ENCODE measurements around the gene DNAJA3. TPM values are rescaled to one million over a fixed set of nuclear protein-coding genes. Genes with fewer than 3 reads are reported as not detected.
A peak's percentile ranks its signal among the peaks of the same experiment; 100 is the strongest.

The DNAJA3 gene
- total RNA-seq, 5 donors from 2014 or later (not counting 1 experiment from before 2014, with no cell fraction given): 37.7 to 73.8 (median 65.7) TPM

DNA sequence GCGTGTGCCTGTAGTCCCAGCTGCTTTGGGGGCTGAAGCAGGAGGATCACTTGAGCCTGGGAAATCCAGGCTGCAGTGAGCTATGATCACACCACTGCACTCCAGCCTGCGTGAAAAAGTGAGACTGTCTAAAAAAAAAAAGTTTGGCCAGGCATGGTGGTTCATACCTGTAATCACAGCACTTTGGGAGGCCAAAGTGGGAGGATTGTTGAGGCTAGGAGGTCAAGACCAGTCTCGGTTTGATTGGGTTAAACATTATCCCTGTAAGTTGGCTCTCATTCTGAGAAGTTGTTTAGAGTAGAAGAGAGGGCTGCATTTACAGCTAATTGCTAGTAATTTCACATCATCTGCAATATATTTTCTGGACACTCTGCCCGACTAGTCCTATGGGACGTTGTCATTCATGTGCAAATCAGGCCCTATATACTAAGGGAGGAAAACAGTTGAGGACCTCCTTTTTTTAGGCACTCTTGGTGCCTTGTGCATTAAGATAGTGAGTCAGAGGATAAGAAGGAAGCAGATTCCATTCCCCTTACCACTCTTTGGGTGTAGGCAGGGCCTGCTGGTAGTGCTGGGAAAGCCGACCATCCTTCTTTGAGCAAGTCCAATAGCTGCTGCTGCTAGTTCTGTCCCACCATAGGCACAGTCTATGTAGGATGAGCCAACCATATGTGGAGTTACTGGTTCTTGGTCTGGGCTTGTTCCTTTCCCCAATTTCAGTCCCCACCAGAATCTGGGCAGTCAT, 69.2 kb downstream of the DNAJA3 start:
- H3K9me3 Mint-ChIP-seq: no peaks in the 10 kb centered on the region
- Histone ChIP-seq H3K27ac (ENCODE audit: low read length) (no peak overlapping the region), H3K4me1 (ENCODE audit: control insufficient read depth in 1 of 2, extremely low read depth in 1 of 2, insufficient read depth in 2 of 2, low read length in 2 of 2) (peaks cover 36 to 70% of the 10 kb centered on the region in 2 experiments), H3K36me3 (ENCODE audit: control insufficient read depth in 2 of 2, extremely low read depth in 1 of 2, insufficient read depth in 1 of 2, low read length in 1 of 2) (peaks cover 2 to 29% of the 10 kb centered on the region in 2 donors), H3K4me3 (ENCODE audit: control insufficient read depth in 1 of 2, extremely low read depth in 1 of 2, low read length in 1 of 2) (no peak overlapping the region), H3K27me3 (replicated peaks in 1 of 2; ENCODE audit: control insufficient read depth in 2 of 2, extremely low read depth in 1 of 2, insufficient read depth in 2 of 2, low read length in 1 of 2) (no peaks in the 10 kb centered on the region), H3K9me3 (no peaks in the 10 kb centered on the region)
- ChIA-PET POLR2A (interaction anchor here (0.5 to 0.7 kb wide), 3 partner anchors 11 to 702 kb away, joined by 3 to 6 read pairs (median 5); no protein-coding TSS in a partner anchor), CTCF (no interaction called here)
- no peaks in the 10 kb centered on the region for H3K27me3 Mint-ChIP-seq
- H3K36me3 Mint-ChIP-seq: peaks cover 27% of the 10 kb centered on the region
- H3K4me3 Mint-ChIP-seq: peak overlapping the region in 1 of 3 donors; percentile 25
- H3K27ac Mint-ChIP-seq: peak overlapping the region; percentile 65 to 79
- peaks cover 80 to 91% (median 88%) of the 10 kb centered on the region in 3 donors for H3K4me1 Mint-ChIP-seq
- WGBS (ENCODE audit: insufficient coverage): 100% methylated on average over 2 of the region's 6 CpGs
- ATAC-seq (replicated peaks in 1 of 4) (no peak), DNase-seq (no peak)

DNA sequence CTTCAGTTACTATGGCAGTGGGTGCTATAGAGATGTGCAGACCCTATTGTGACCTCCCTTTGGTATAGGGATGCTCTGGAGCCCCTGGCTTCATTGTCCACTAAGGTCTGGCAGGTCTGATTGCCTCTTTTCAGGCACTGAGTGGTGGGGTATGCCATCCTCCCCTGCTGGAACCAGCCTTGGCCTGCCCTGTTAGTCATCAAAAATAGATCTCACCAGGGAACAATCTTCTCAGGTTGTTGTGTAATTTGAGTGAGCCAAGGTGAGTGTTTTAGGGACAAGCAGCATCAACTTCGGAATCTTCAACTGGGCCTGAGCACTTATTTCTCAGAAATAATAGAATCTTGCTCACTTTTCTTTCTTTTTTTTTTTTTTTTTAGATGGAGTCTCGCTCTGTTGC, 70.1 kb downstream of the DNAJA3 start:
- H3K4me3 Mint-ChIP-seq: no peak overlapping the region
- WGBS (ENCODE audit: insufficient coverage): no CpG with 5 or more reads among the region's 2 CpGs
- Histone ChIP-seq H3K9me3 (no peaks in the 10 kb centered on the region), H3K4me3 (ENCODE audit: control insufficient read depth in 1 of 2, extremely low read depth in 1 of 2, low read length in 1 of 2) (no peak overlapping the region), H3K27ac (ENCODE audit: low read length) (peak overlapping the region; percentile 25), H3K4me1 (ENCODE audit: control insufficient read depth in 1 of 2, extremely low read depth in 1 of 2, insufficient read depth in 2 of 2, low read length in 2 of 2) (peaks cover 36 to 70% of the 10 kb centered on the region in 2 experiments), H3K36me3 (ENCODE audit: control insufficient read depth in 2 of 2, extremely low read depth in 1 of 2, insufficient read depth in 1 of 2, low read length in 1 of 2) (peaks cover 2 to 25% of the 10 kb centered on the region in 2 donors), H3K27me3 (replicated peaks in 1 of 2; ENCODE audit: control insufficient read depth in 2 of 2, extremely low read depth in 1 of 2, insufficient read depth in 2 of 2, low read length in 1 of 2) (no peaks in the 10 kb centered on the region)
- ChIA-PET POLR2A (no interaction called here), CTCF (interaction anchor here in 1 of 2 donors (1.4 kb wide), 1 partner anchor 10 kb away, joined by 4 read pairs; no protein-coding TSS in a partner anchor)
- DNase-seq (no peak), ATAC-seq (replicated peaks in 1 of 4) (no peak)
- H3K27me3 Mint-ChIP-seq: no peaks in the 10 kb centered on the region
- peak overlapping the region; percentile 65 to 79 for H3K27ac Mint-ChIP-seq
- peaks cover 24% of the 10 kb centered on the region for H3K36me3 Mint-ChIP-seq
- no peaks in the 10 kb centered on the region for H3K9me3 Mint-ChIP-seq
- H3K4me1 Mint-ChIP-seq: peaks cover 80 to 91% (median 88%) of the 10 kb centered on the region in 3 donors

DNA sequence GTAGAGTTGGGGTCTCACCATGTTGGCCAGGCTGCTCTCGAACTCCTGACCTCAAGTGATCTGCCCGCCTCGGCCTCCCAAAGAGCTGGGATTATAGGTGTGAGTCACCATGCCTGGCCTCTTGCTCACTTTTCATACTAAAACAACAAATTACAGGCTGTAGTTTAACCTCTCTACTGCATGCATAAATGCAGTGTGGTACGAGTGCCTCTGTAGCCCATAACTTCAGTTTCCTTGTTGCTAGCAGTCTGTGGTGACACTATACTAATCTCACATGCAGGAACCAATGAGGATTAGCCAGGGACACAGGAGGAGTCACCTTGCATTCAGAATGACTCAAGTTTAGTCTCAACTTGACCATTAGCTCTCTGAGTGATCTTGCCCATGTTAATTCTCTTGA, 70.6 kb downstream of the DNAJA3 start:
- Mint-ChIP-seq H3K4me3 (no peak overlapping the region), H3K9me3 (no peaks in the 10 kb centered on the region), H3K36me3 (peaks cover 19% of the 10 kb centered on the region), H3K27ac (peak overlapping the region; percentile 65 to 79), H3K27me3 (no peaks in the 10 kb centered on the region), H3K4me1 (peaks cover 80 to 91% (median 88%) of the 10 kb centered on the region in 3 donors)
- H3K36me3 ChIP-seq (ENCODE audit: control insufficient read depth in 2 of 2, extremely low read depth in 1 of 2, insufficient read depth in 1 of 2, low read length in 1 of 2): peaks cover 2 to 21% of the 10 kb centered on the region in 2 donors
- H3K4me1 ChIP-seq (ENCODE audit: control insufficient read depth in 1 of 2, extremely low read depth in 1 of 2, insufficient read depth in 2 of 2, low read length in 2 of 2): peaks cover 35 to 70% of the 10 kb centered on the region in 2 experiments
- H3K27me3 ChIP-seq (replicated peaks in 1 of 2; ENCODE audit: control insufficient read depth in 2 of 2, extremely low read depth in 1 of 2, insufficient read depth in 2 of 2, low read length in 1 of 2): no peaks in the 10 kb centered on the region
- POLR2A ChIA-PET: no interaction called here
- ATAC-seq (replicated peaks in 1 of 4): no peak
- H3K9me3 ChIP-seq: no peaks in the 10 kb centered on the region
- H3K4me3 ChIP-seq (ENCODE audit: control insufficient read depth in 1 of 2, extremely low read depth in 1 of 2, low read length in 1 of 2): no peak overlapping the region
- no peak for DNase-seq
- WGBS (ENCODE audit: insufficient coverage): 91% methylated on average over 1 of the region's 4 CpGs
- CTCF ChIA-PET: interaction anchor here in 1 of 2 donors (0.9 to 1.4 kb wide), 2 partner anchors 10 to 19 kb away, joined by 4 read pairs; no protein-coding TSS in a partner anchor
- no peak overlapping the region for H3K27ac ChIP-seq (ENCODE audit: low read length)

DNA sequence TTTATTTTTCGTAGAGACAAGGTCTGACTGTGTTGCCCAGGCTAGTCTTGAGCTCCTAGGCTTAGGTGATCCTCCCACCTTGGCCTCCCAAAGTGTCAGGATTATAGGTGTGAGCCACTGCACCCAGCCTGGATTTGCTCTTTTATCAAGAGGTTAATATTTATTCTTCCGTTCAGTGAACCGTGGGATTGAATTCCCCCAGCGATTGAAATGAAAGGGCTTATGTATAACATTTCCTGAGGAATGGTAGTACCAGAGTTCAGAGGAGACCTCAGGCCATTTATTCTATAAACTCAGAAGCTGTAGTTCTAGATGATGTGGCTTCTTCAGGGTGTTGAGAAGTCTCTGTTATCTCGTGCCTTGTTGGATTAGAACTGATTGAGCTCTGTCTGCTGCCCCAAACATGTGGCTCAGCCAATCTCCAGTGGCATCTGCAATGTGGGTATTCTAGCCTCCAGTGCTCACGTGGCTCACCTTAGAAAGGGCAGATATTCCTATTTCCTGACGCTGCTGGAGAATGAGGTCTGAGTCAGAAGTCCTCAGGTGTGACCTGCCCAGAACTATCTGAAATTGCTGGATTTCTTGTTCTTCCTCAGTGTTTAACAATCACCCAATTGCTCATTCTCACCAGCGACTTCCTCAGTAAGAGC, 73.0 kb downstream of the DNAJA3 start:
- DNase-seq (no peak), ATAC-seq (replicated peaks in 1 of 4) (no peak)
- no peak overlapping the region for H3K27ac ChIP-seq (ENCODE audit: low read length)
- POLR2A ChIA-PET: interaction anchor here in 1 of 2 donors (1.0 kb wide), 1 partner anchor 9 kb away, joined by 5 read pairs; no protein-coding TSS in a partner anchor
- H3K36me3 Mint-ChIP-seq: peaks cover 14% of the 10 kb centered on the region
- peak overlapping the region; percentile 53 to 75 for H3K27ac Mint-ChIP-seq
- H3K4me3 Mint-ChIP-seq: peak overlapping the region in 2 of 3 donors; percentile 9 to 26
- peaks cover 2 to 20% of the 10 kb centered on the region in 2 donors for H3K36me3 ChIP-seq (ENCODE audit: control insufficient read depth in 2 of 2, extremely low read depth in 1 of 2, insufficient read depth in 1 of 2, low read length in 1 of 2)
- no peaks in the 10 kb centered on the region for H3K27me3 Mint-ChIP-seq
- no peaks in the 10 kb centered on the region for H3K27me3 ChIP-seq (replicated peaks in 1 of 2; ENCODE audit: control insufficient read depth in 2 of 2, extremely low read depth in 1 of 2, insufficient read depth in 2 of 2, low read length in 1 of 2)
- peaks cover 52 to 66% of the 10 kb centered on the region in 2 experiments for H3K4me1 ChIP-seq (ENCODE audit: control insufficient read depth in 1 of 2, extremely low read depth in 1 of 2, insufficient read depth in 2 of 2, low read length in 2 of 2)
- H3K9me3 ChIP-seq: no peaks in the 10 kb centered on the region
- H3K4me1 Mint-ChIP-seq: peaks cover 89 to 97% (median 92%) of the 10 kb centered on the region in 3 donors
- H3K9me3 Mint-ChIP-seq: no peaks in the 10 kb centered on the region
- WGBS (ENCODE audit: insufficient coverage): 87% methylated on average over 4 of the region's 8 CpGs
- no peak overlapping the region for H3K4me3 ChIP-seq (ENCODE audit: control insufficient read depth in 1 of 2, extremely low read depth in 1 of 2, low read length in 1 of 2)
- CTCF ChIA-PET: no interaction called here

DNA sequence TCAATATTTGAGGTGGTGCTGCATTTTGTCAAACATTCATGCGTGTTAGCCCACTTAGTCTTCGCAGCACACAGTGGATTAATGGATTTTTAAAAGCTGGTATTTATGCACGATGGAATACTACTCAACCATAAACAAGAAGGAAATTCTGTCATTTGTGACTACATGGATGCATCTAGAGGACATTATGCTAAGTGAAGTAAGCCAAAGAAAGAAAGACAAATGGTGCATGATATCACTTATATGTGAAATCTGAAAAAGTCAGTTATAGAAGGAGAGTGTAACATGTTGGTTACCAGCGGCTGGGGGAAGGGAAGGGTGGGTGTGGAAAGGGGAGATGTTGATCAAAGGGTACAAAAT, 73.5 kb downstream of the DNAJA3 start:
- H3K4me1 Mint-ChIP-seq: peaks cover 89 to 97% (median 92%) of the 10 kb centered on the region in 3 donors
- H3K4me3 Mint-ChIP-seq: peak overlapping the region in 1 of 3 donors; percentile 26
- POLR2A ChIA-PET: interaction anchor here (0.6 to 1.0 kb wide), 2 partner anchors 9 to 31 kb away, joined by 3 to 5 read pairs; no protein-coding TSS in a partner anchor
- Histone ChIP-seq H3K9me3 (no peaks in the 10 kb centered on the region), H3K4me3 (ENCODE audit: control insufficient read depth in 1 of 2, extremely low read depth in 1 of 2, low read length in 1 of 2) (no peak overlapping the region), H3K27me3 (replicated peaks in 1 of 2; ENCODE audit: control insufficient read depth in 2 of 2, extremely low read depth in 1 of 2, insufficient read depth in 2 of 2, low read length in 1 of 2) (no peaks in the 10 kb centered on the region), H3K36me3 (ENCODE audit: control insufficient read depth in 2 of 2, extremely low read depth in 1 of 2, insufficient read depth in 1 of 2, low read length in 1 of 2) (peaks cover 2 to 17% of the 10 kb centered on the region in 2 donors), H3K4me1 (ENCODE audit: control insufficient read depth in 1 of 2, extremely low read depth in 1 of 2, insufficient read depth in 2 of 2, low read length in 2 of 2) (peaks cover 57 to 67% of the 10 kb centered on the region in 2 experiments), H3K27ac (ENCODE audit: low read length) (no peak overlapping the region)
- H3K9me3 Mint-ChIP-seq: no peaks in the 10 kb centered on the region
- DNase-seq (no peak), ATAC-seq (replicated peaks in 1 of 4) (no peak)
- H3K27ac Mint-ChIP-seq: peak overlapping the region; percentile 53 to 75
- peaks cover 14% of the 10 kb centered on the region for H3K36me3 Mint-ChIP-seq
- WGBS (ENCODE audit: insufficient coverage): 100% methylated on average over 1 of the region's 4 CpGs
- H3K27me3 Mint-ChIP-seq: no peaks in the 10 kb centered on the region
- CTCF ChIA-PET: no interaction called here

DNA sequence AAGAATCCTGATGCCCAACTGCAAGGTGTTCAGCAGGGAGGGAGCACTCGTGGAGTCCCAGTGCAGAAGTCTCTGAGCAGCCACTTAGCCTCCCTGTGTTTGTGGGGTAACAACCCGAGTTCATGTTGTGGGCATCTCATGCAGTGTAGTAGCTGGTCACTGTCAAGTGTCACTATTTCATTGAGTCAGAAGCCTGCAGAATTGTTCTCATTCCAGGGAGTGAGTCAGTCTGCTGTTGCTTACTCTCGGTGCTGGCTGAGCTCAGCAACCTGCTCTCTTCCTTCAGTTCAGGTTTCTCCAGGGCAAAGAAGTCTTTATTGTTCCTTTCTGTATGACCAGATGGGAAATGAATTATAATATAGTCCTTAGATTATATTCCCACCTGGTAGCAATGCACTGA, 74.6 kb downstream of the DNAJA3 start:
- H3K36me3 ChIP-seq (ENCODE audit: control insufficient read depth in 2 of 2, extremely low read depth in 1 of 2, insufficient read depth in 1 of 2, low read length in 1 of 2): peaks cover 2 to 16% of the 10 kb centered on the region in 2 donors
- Mint-ChIP-seq H3K4me3 (peak overlapping the region in 1 of 3 donors; percentile 72), H3K36me3 (peaks cover 10% of the 10 kb centered on the region), H3K27me3 (no peaks in the 10 kb centered on the region), H3K9me3 (no peaks in the 10 kb centered on the region), H3K27ac (peak overlapping the region; percentile 93 to 95), H3K4me1 (peaks cover 88 to 96% (median 88%) of the 10 kb centered on the region in 3 donors)
- 54% methylated on average over 3 of the region's 3 CpGs for WGBS (ENCODE audit: insufficient coverage)
- no peak for ATAC-seq (replicated peaks in 1 of 4)
- ChIA-PET POLR2A (interaction anchor here in 1 of 2 donors (0.6 to 1.5 kb wide), 3 partner anchors 10 to 98 kb away, joined by 3 to 5 read pairs (median 3); no protein-coding TSS in a partner anchor), CTCF (interaction anchor here in 1 of 2 donors (1.5 kb wide), 1 partner anchor 10 kb away, joined by 4 read pairs; no protein-coding TSS in a partner anchor)
- no peak overlapping the region for H3K4me3 ChIP-seq (ENCODE audit: control insufficient read depth in 1 of 2, extremely low read depth in 1 of 2, low read length in 1 of 2)
- DNase-seq: no peak
- H3K4me1 ChIP-seq (ENCODE audit: control insufficient read depth in 1 of 2, extremely low read depth in 1 of 2, insufficient read depth in 2 of 2, low read length in 2 of 2): peaks cover 60 to 67% of the 10 kb centered on the region in 2 experiments
- no peaks in the 10 kb centered on the region for H3K9me3 ChIP-seq
- no peaks in the 10 kb centered on the region for H3K27me3 ChIP-seq (replicated peaks in 1 of 2; ENCODE audit: control insufficient read depth in 2 of 2, extremely low read depth in 1 of 2, insufficient read depth in 2 of 2, low read length in 1 of 2)
- H3K27ac ChIP-seq (ENCODE audit: low read length): peak overlapping the region; percentile 56

Measured in T-cell (primary cell).